Iris pigment epithelial cell (primary cell): ENCODE results near the gene PAX6.

Source experiments
- DNase-seq: peaks from one replicate; pipeline ENCODE4 v3.0.0-alpha.2; 2011; ENCODE audit warnings: low read depth

Gene PAX6

DNA sequence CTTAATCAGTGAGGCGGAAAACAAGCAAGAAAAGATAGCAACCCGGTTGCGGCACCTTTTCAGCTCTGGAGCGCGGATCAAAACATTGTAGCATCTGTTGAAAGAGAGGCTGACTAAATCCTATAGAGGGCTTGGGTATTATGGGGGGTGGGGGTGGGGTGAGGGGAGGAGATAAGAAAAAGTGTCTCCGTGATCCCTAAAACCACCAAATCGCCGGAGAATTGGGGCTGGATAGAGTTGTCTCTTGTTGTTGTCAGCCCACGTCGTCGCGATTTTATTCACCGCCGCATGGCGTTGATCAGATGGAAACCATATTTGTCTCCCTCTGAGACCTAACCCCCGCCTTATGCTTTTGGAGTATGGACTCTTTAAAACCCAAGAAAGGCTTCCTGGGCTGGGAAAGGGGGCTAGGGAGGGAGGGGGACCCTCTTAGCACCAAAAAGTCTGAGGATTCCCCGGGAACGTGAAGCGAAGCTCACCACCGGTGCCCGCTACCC lies 13.0 kb downstream of the PAX6 start:
- no peak for DNase-seq

DNA sequence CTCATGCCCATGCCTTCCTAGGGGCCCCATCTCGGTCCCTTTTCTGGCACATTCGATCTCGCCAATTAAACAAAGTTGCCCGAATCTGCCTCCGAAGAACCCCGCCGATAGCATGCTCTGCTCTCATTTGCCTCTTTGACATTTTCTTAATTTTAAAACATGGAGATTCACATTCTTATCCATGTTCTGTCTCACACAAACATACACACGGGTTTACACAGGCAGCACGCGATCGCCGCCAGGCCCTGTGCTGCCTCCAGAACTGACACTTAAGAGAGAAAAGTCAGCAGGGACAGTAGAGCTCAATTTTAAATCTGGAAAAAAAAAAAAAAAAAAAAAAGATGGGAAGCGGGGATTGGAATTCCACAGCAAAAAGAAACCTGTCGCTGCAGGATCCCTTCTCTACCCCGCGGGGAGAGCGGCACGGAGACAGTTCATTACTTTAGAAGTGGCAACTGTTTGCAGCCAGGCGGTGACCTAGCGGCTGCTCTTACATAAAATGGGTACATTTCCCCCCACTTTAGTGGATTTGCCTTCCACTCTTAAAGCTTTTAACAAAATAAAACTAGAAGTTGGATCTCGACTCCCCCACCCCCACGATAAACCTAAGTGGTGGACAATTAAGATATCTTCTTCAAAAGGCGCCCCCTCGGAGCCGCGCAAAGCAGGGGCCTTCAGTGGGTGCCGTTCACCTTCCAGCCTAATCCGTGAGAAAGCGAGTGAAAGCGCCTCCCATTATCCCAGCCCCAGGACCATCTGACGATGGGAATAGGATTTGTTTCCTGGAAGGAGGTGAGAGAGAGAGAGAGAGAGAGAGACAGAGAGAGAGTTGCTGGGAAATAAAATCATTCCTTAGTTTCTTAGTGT lies 13.7 kb downstream of the PAX6 start:
- no peak for DNase-seq

DNA sequence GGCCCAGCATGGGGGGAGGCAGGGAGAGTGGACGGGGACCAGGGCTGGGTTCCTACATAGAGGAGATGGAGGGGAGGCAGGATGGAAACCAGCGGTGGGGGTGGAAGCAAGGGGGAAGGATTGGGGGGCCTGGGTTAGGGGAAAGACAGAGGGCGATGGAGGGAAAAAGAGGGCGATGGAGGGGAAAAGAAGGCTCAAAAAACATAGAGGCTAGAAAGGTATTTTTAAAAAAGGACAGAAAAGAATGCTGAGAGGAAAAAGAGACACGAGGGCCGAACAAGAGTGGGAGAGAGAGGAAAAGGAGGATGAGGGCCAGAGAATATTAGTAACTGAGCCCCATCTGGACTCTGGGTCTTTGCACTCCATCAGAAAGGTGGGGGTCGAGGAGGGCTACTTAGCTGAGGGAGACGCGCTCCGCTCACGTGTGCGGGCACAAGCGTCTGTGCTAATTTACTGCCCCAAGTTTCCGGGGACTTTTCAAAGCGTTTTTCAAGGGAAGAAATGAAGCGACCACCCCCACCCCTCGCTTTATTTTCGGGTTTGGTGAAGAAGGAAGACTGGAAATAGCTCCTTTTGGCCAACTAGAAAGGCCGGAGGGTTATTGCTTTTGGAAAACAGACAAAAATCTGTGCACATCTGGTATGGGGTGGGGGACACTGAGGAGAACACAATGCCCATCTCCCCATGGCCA lies 14.5 kb downstream of the PAX6 start:
- no peak for DNase-seq

DNA sequence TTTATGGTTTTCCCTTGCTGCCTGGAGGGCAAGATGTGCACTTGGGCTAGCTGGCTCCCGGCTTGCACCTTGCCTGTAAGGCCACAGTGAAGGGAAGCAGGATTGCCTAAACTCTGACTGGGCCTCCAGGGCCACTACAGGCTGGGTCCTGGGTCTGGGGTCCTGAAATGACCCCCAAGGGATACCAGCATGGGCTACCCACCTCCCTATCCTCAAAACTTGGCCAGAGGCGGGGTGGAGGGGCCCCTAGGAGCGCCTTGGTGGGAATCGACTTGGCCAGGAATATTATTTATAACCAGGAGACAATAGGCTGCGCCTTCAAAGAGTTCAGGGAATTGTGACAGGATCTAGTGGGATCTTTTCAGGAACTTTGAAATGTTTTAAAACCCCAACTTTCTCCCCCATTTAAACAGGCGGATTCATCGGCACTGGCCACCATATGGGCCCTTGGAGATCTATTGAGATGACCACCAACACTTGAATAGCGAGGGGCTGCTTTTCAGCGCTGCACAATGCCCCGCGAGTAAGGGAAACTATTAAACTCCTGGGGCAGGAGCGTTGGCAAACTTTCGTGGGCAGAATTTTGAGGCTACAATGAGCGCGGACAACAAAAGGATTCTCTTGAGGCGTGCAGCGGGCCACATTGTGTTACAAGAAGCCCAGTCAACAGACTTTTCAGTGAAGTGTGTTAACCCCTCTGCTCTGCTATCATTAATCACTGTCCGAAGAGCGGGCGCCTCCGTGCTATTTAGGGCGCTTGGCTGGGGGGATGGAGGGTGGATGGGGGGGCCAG lies 15.2 kb downstream of the PAX6 start:
- DNase-seq: no peak

DNA sequence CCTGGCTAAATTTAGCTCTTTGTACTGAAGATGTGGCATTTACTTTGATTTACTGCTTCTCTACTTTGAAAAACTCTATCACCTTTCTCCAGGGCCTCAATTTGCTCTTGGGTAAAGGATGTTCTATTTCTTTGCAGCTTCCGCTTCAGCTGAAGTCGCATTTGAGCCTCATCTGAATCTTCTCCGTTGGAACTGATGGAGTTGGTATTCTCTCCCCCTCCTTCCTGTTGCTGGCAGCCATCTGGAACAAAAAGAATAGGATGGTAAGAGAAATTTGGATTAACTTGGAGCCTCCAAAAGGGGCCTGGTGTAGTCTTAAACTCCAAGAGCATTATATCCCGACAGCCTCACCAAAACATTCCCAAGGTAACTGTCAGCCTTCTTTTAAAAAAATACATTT lies 16.6 kb downstream of the PAX6 start:
- DNase-seq: no peak

DNA sequence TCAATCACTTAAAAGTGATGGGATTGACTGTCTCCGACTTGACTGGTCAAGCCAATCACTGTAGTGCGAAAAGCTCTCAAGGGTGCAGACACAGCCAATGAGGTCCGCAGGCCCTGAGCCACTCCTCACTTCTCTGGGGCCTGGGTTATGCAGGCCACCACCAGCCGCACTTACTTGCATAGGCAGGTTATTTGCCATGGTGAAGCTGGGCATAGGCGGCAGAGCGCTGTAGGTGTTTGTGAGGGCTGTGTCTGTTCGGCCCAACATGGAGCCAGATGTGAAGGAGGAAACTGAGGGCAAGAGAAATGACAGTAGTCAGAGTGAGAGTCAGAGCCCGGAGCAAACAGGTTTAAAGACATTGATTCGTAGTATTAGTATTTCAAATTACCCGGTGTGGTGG lies 17.9 kb downstream of the PAX6 start:
- no peak for DNase-seq

DNA sequence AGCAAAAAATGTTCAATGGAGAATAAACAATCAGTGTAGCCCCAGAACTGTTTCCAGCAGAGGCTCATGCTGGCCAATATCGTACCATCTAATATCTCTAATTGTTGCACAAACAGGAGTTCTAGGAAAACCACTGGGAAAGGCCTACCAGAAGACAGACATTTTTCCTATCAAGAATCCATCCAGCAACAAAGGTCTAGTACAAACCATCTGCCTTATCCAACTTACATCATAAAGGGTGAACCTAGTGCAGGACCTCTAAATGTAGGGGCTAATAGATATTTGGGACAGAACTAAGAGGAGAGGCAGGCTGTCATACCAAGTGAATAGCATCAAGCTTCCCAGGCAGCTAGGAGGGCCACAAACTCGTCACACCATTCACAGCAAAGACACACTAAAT lies 18.7 kb downstream of the PAX6 start:
- no peak for DNase-seq

DNA sequence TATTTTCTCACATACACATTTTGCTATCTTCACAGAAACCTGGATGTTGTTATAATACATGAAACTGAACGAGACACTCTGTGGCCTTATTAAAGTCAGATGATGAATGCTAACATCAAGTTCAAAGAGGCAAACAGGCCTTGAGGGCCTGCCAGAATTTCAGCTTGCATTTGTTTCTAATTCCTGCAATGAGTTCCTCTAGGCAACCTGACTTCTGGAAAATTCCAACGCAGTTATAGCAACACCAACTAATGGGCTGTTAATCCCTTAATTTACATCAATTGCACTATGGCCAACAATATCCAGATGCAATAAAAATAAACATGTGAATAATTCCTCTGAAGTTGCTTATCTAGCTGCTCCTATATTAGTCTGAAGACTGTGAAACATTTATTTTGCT lies 19.1 kb downstream of the PAX6 start:
- DNase-seq: no peak

DNA sequence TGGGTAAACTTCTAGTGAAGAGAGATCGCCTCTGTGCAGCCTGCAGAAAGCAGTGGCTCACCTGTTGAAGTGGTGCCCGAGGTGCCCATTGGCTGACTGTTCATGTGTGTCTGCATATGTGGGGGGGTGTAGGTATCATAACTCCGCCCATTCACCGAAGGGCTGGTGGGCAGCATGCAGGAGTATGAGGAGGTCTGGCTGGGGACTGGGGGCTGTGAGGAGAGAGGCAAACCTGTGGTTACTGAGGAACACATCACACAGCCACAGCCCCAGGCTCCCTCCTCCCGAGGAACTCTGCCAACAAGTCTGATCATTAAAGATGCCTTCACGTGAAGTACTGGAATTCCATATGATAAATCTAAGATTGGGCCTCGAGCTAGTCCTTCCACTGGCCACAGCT lies 20.5 kb downstream of the PAX6 start:
- DNase-seq: no peak

DNA sequence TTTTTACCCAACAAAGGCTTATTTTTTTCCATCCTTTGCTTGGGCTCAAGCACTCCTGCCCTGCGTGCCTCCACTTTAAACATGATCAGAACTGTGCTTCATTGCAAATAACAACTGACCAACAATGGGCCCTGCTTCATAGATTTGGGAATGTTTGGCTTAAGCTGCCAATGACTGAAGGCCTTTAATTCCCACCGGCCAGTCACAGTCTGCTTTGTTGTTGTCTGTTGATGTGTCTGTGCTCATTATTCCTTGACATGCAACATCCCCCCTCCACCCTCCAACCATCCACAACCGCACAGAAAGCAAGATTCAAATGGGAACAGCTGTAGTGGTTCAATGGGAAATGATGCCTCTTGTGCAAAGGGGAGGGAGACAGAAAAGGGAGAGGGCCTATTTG lies 23.0 kb downstream of the PAX6 start:
- no peak for DNase-seq

DNA sequence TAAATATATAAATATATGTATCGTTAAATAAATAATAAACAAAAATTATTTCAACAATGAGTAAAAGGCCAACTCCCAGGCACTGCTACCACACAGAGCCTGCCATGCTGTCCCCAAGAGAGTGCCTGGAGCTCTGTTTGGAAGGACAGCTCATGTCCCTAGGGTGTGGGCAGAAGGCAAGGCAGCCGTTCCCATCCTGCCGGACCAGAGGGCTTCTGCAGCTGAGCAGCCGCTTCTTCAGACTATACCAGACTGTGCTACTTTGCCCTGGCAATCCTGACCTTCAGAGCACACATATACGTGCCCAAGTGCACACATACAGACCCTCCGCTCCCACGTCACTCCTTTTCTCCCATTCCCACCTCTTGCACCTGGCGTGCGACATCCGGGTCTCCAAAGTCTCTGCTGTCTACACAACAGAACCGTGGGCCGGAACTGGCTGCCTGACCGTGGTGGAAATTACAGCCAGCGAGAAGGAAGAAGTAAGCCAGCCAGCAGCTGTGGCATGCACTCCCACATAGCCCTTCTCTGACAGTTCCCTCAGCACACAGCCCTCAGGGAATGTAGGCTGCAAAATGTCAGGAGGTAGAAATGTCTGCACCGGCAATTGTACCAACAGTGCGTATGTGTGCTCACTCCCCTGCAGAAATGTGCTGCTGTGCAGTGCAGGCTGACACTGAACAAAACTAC lies 24.0 kb downstream of the PAX6 start:
- no peak for DNase-seq

DNA sequence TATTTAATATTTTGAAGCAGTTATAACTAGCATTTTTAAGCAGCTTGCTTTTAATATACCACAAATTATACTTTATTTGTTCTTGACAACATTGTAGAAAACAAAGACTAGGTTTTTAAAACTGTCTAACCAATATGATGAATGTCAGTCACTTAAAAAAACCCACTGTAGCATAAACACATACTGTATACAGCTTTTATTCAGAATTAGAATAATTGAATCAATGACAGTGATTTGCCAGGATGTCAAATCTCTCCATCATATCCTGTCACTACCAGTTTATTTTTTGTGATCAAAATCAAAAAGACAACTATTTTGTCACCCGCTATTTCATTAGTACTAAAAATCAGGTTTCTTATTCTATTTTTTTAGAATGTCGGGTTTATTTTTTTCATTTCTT lies 26.5 kb downstream of the PAX6 start:
- DNase-seq: no peak

DNA sequence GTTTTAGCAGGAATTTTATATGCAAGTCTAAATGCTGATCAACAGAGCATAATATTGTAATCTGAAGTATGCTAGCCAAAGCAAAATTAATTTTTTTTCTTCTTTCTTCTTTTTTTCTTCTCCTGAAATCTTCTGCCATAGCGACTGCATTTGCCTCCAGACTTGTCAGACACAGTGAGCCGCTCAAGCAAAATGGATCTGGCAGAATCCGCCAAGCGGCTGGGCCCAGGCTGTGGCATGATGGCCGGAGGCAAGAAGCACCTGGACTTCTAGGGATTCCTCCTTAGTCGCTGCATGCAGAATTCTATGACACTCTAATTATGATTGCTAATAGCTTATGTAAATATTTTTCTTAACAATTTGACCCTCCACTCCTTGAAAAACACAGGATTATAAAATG lies 27.9 kb downstream of the PAX6 start:
- no peak for DNase-seq

DNA sequence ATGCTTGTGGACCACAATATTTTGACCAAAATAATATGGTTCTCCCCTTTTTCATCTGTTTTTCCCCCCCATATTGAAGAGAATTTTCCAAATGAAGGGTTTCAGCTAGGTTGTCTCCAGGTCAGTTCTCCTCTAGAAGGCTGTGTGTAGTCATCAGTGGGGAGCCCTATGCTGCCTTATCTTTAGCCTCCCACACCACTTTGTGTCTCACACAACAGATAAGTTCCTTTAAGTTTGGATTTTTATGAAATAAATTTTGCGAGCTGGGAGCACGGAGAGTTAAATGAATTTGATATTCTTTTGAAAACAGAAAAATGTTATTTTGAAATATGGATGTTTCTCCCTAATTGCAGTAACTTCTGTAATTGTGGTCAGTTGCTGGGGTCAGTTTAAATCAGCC lies 28.9 kb downstream of the PAX6 start:
- no peak for DNase-seq

DNA sequence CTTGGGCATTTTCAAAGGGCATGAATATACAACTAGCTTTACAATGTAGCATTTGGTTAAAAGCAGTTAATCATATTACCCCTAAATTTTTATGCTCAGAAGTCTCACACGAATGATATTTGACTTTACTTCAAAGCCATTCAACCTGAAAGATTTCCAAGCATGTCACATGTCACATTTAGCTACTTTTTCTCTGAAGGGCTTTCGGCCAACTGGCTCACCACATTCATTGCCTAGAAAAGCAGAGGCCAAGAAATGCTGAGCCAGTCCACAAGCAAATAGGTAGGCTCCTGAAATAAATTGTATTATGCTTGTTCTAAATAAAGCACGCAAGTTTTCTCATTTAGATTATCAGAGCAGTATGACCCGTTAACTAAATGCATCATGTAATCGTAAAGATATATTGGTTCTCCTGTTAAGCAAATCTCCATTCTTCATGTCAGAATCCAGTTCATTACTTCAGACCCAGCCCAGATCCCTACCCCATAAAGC lies 30.6 kb downstream of the PAX6 start:
- DNase-seq: no peak

DNA sequence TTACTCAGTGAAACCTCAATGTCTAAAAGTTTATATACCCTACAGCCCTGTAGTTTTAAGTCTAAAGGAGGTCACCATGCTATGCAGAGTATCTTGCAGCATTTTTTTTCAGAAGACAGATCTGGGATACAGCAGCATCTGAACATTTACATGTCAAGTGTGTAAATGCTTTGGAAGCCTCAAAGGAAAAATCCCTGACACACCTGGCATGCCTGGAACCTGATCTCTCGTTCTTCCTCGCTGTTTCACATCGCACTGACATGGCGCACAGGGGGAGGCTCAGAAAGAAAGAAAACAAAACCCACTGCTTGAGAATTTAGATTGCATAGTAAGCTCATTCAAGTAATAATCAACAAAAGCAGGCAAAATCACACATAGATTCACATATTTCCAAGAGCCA lies 31.0 kb downstream of the PAX6 start:
- no peak for DNase-seq

DNA sequence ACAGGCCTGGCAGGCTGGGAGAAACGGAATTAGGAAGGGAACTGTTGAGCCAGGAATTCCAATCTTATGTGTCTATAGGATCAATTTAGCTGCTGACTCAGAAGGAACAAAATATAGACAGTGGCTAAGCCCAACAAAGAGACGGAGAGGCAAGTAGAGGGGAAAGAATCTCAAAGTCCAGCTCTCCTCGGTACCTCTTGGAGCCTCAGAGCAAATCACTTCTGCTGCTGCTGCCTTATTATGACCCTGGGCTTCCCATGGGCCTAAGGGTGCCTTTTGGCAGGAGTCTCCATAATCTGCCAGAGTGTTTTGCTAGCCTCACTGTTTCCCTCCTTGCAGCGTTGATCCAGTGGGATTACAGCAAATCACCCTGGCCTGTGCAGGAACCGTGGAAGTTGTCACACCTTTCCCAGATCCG lies 31.7 kb downstream of the PAX6 start:
- peak; percentile 60 for DNase-seq

DNA sequence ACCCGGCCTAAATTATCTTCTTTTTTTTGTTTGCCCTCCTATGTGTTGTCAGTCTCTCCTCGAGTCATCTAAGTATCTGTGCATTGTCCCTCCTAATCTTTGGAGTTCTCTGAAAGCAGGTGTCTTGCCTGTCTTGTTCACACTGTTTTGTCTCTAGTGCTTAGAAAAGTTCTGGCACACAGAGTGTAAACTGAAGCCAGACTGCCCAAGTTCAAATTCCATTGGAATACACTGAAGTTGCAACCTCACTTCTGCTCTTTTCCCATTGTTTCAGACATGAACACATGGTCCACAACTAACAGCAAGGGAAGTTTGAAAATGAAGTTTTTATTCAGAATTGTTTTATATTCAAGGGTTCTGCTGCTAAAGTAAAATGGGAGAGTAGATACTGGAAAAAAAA lies 38.7 kb downstream of the PAX6 start:
- no peak for DNase-seq

DNA sequence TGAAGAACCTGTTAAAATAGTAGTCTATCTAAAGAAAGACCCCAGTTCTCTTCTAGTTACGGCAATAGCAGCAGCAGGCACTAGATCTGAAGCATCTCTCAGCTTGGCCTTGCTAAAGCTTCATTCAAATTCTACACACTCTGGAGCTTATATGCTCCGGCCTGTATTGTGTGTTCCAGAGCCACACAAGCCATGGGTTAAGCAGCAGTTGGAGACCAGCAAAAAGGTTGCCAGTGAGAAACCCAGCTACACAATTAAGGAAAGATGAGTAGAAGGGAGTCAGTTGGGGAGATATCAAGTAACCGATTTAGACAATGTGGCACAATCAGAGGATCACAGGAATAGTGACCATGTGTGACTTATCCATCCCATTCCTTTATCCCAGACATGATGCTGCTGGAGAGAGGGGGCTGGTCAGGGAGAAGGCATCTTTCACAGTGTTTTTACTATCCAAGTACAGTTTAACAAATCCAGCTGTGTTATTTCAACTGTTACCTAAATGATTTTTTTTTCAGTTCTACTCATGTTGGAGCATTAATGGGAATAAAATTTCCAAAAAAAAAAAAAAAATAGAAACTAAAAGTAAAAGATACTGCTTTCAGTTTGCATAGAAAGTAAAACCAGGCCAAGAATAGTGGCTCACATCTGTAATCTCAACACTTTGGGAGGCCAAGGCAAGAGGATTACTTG lies 41.0 kb downstream of the PAX6 start:
- no peak for DNase-seq

DNA sequence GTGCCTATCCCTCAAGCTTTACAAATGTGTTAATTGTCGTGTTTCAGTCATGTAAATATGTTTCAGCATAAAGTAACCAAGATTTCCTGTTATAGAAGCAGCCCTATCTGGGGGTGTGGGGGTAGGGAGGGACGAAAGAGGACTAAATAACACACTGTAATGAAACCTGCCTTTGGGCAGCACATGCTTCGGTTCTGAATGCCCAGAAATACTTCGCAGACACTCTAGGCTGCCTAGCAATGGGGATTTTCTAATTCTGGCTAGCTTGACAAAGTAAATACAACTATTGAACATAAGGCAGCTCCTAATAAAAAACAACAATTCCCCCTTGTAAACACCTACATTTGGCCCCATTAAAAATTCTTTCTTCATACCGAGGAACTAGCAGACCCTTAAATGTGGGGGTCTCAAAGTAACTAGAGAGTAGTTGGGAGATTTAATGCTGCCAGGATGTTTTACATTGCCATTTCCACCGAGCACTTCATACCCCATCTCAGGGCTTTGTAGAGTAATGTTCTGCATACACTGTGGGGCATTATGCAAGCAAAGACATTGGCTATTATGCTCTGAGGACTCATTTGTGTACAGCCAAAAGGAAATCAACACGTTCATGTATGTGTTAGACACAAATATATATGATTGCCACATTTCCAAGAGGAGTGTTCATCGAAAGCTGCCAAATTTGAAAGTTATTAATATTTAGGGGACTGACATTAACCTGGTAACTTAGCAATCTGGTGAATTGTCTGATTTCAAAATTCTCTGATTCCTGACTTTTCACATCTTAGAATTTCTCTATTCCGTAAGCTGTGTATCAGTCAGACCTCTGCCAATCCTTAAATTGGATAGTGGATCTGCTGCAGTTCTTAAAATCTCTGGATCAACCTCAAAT lies 42.1 kb downstream of the PAX6 start:
- no peak for DNase-seq
